GM12864 (cell line): Measurements from ENCODE around the gene CACNA2D1.

Source experiments
- DNase-seq: peaks from one replicate; pipeline ENCODE4 v3.0.0-alpha.2; 2011; ENCODE audit warnings: low read depth
- H3K4me3 ChIP-seq: 2 replicates; pipeline ENCODE4 v1.5.1; 2011; ENCODE audit warnings: mild to moderate bottlenecking, low read depth, low read length, control low read depth
- TF ChIP-seq, protein P1 (sequence below): IDR thresholded peaks from 2 replicates; pipeline ENCODE4 v1.5.1; 2011; ENCODE audit warnings: low read depth, mild to moderate bottlenecking, moderate library complexity, low read length, control low read depth, inconsistent platforms; ENCODE audit errors: missing control alignments

CACNA2D1 gene

DNA sequence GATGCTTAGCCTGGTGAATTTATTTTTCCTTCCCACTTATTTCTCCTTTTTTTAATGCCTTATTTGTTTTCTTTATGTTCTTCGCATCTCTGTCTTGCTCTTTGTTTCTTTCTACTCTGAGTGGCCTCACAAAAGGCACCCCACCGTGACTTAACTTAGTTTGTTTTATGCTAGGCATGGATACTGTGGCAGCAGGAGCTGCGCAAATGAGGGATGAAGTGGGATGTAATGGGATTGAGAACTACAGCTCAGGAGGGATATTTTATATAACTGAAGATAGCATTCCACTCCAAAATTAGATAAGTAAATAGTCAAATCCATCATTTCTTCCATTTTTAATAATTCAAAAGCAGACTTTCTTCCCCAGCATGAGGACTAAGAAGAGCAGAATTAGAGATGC, 1.7 kb upstream of the CACNA2D1 start:
- DNase-seq: no peak
- TF ChIP-seq, protein P1, sequence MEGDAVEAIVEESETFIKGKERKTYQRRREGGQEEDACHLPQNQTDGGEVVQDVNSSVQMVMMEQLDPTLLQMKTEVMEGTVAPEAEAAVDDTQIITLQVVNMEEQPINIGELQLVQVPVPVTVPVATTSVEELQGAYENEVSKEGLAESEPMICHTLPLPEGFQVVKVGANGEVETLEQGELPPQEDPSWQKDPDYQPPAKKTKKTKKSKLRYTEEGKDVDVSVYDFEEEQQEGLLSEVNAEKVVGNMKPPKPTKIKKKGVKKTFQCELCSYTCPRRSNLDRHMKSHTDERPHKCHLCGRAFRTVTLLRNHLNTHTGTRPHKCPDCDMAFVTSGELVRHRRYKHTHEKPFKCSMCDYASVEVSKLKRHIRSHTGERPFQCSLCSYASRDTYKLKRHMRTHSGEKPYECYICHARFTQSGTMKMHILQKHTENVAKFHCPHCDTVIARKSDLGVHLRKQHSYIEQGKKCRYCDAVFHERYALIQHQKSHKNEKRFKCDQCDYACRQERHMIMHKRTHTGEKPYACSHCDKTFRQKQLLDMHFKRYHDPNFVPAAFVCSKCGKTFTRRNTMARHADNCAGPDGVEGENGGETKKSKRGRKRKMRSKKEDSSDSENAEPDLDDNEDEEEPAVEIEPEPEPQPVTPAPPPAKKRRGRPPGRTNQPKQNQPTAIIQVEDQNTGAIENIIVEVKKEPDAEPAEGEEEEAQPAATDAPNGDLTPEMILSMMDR: no peak
- H3K4me3 ChIP-seq: no peak overlapping the region

DNA sequence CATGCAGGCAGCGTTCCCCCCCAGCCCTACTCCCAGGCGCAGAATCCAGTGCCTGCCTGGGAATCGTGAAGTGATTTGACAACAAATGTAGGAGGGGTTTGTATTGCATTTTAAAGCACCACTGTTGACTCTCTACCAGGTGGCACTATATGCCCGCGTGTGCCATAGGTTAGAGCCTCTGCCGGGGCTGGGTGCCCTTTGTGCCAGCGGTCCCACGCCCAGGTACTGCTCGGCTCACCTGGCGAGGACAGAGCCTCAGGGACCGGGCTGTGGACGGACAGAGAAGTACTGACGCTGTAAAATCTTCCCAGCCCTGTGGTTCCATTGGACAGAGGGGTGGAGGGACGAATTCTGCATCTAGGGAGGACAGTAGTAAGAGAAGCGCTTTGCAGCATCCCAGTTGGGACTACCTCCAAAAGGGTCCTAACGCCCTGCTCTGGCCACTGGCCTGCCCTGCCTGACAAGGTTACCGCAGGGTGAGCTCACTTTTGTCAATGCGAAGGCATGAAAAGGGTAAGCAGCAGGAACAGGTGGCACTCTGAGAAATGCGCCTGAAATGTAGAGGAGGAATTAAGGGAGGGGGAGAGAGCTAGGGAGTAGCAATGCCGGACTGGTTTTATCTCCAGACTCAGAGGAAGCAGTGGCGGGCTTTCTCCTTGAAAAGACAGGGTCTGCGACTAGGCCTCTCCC, 788 bp upstream of the CACNA2D1 start:
- no peak overlapping the region for H3K4me3 ChIP-seq
- no peak for DNase-seq
- TF ChIP-seq, protein P1: no peak

DNA sequence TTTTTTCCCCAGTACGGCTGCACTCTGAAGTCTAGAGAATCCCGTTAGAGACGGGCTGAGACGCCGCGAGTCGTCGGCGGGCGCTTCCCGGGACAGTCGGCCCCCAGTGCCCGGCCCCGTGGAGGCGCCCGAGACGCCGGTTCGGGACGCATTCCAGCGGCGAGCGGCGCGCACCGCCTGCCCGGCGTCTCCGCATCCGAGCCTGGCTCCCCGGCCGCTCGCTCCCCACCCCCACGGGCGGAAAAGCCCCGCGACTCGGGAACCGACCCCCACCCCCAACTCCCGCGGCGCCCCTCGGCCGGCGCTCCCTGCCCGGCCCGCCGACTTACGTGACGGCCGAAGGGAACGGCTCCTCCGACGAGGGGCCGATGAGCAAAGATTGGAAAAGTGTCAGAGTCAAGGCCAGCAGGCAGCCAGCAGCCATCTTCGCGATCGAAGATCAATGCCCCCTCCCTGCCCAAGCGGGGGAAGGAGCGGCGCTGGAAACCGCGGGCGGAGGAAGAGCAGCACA, 486 bp downstream of the CACNA2D1 start:
- DNase-seq: no peak
- TF ChIP-seq, protein P1: no peak
- H3K4me3 ChIP-seq: no peak overlapping the region

DNA sequence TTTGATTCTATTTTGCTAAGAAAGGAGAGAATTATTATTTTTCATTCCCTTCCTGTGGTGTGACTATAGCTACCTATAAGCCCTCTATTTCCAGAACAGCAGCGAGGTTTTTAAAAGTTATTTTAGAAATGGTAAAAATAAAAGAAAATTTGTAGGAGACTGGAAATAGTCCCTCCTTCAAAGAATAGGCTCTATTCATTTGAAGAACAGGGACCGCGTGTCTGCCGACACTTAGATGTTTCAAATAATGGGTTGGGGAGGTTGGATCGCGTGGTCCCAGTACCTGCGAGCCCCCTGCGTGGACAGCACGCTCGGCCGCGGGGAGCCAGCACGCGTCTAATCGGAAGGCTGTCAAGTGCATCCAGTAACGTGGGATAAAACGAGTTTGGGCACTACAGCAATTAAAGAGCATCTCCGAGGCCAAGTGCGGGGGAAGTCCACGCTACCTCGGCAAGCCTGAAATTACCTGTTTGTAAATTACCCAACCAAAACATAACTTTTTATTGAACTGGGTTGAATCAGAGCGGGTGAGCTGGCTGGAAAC, 1.0 kb downstream of the CACNA2D1 start:
- no peak for DNase-seq
- TF ChIP-seq, protein P1: no peak
- no peak overlapping the region for H3K4me3 ChIP-seq

DNA sequence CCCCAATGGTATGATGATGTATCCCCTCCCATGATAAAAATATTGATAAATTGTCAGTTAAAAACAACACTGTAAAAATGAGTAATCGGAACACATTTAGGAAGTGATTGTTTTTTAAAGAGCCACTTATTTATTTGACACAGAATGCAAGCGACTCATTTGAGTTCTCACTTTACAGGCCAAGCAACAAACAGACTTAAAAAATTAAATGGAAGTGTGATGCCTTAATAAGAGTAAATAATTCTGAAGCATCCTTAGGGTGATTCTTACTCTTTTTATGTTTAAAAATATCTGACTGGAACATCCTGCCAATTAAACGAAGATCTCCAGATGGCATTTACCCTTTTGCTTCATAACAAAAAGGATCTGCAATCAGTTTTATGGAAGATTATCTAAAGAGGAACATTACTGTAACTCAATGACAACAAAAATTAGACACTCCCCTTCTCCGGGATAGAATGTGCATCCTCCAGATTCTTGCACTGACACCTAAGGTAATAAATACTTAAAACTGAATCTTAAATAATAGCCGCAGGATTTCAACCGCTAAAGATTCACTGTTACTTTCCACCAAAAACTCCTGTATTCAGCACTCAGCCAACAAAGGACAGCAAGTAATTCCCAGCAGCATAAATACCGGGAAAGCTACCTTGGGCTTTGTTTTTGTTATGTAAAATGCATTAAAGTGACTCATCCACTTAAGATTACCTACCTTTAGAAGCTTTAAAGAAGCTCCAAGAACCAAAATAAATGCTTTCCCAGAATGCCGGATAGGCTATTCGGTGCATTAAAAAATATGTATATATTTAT, 1.7 kb downstream of the CACNA2D1 start:
- TF ChIP-seq, protein P1: no peak
- H3K4me3 ChIP-seq: no peak overlapping the region
- DNase-seq: no peak

DNA sequence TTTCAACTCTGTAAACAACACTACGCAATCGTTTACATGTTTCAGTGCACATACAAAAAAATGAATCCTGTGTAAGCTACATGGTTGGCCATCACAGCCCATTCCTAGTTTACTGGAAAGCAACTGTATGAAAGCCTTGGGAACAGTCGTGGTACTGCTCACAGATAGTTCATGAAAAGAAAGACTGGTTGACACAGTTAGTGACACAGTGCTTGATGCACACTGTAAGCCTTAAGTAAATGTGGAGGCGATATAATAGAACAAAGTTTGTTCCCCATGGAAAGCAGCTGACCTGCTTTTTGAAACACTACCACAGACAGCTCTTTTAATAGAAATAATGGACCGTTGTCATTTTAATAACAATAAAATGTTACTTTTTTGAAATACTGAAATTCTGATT, 5.1 kb downstream of the CACNA2D1 start:
- DNase-seq: no peak
- no peak overlapping the region for H3K4me3 ChIP-seq
- TF ChIP-seq, protein P1: no peak
